GM12873 (cell line): Measurements from ENCODE around the gene NECTIN2.
A peak's percentile ranks its signal among the peaks of the same experiment; 100 is the strongest.

ENCODE experiments used
- CTCF ChIP-seq: IDR thresholded peaks from 2 replicates; pipeline ENCODE4 v1.5.1; 2012; ENCODE audit warnings: low read depth, mild to moderate bottlenecking, moderate library complexity, low read length, control low read depth; ENCODE audit not compliant: insufficient read depth; ENCODE audit errors: missing control alignments

The NECTIN2 gene

GRCh38 chr19:44904426-44904994, 58.4 kb downstream of the NECTIN2 start:
- TF ChIP-seq CTCF, result peak; percentile 45

GRCh38 chr19:44905437-44906160, 59.5 kb downstream of the NECTIN2 start, which contains the start of gene APOE:
Gene APOE, plus strand, starts transcription at chr19:44905796. Its CDS starts 829 bp downstream, at chr19:44906625.
- TF ChIP-seq CTCF, result no peak

- TF ChIP-seq CTCF, result no peak
Observed at GRCh38 chr19:44907613-44908012, 61.5 kb downstream of the NECTIN2 start.

- TF ChIP-seq CTCF, result no peak
Observed at GRCh38 chr19:44908074-44908835, 62.2 kb downstream of the NECTIN2 start.

- no peak for TF ChIP-seq CTCF
Observed at GRCh38 chr19:44908836-44909261, 62.8 kb downstream of the NECTIN2 start.

GRCh38 chr19:44909775-44910174, 63.7 kb downstream of the NECTIN2 start:
- no peak for TF ChIP-seq CTCF

- no peak for TF ChIP-seq CTCF
Observed at GRCh38 chr19:44912854-44913253, 66.8 kb downstream of the NECTIN2 start.
